T-helper 1 cell treated with Interleukin-12 subunit alpha and Interleukin-12 subunit beta and Interleukin-4 antibody, amounts not matched to agents 30 μg/mL and 1 μg/mL, for 36 hours (primary cell): ENCODE results near the gene LYST.
"Not testable (repeated sequence)": the region's sequence is repeated elsewhere in the genome, so short reads cannot be mapped to it uniquely, and the experiment has no call there.

ENCODE experiments used
- H3K27ac Mint-ChIP-seq: one replicate; pipeline ENCODE4 v1.8.0; 2021; ENCODE audit warnings: mild to moderate bottlenecking, mixed read lengths
- H3K27me3 Mint-ChIP-seq: one replicate; pipeline ENCODE4 v1.8.0; 2021; ENCODE audit warnings: low read depth, mixed read lengths
- H3K36me3 Mint-ChIP-seq: one replicate; pipeline ENCODE4 v1.8.0; 2021; ENCODE audit warnings: low read depth, mixed read lengths
- H3K4me1 Mint-ChIP-seq: one replicate; pipeline ENCODE4 v1.8.0; 2021; ENCODE audit warnings: low read depth, mixed read lengths
- H3K4me3 Mint-ChIP-seq: one replicate; pipeline ENCODE4 v1.8.0; 2021; ENCODE audit warnings: mild to moderate bottlenecking, moderate library complexity, mixed read lengths
- H3K9me3 Mint-ChIP-seq: one replicate; pipeline ENCODE4 v1.8.0; 2021; ENCODE audit warnings: mixed read lengths

Gene LYST

GRCh38 chr1:235754186-235754585, 112.5 kb downstream of the LYST start:
- H3K27me3 Mint-ChIP-seq, H3K4me3 Mint-ChIP-seq, H3K9me3 Mint-ChIP-seq, H3K27ac Mint-ChIP-seq, H3K4me1 Mint-ChIP-seq: not testable (repeated sequence)
- peaks cover 18% of the 10 kb centered on the region for H3K36me3 Mint-ChIP-seq

GRCh38 chr1:235749755-235750300, 116.9 kb downstream of the LYST start:
- no peak overlapping the region for H3K27ac Mint-ChIP-seq
- H3K36me3 Mint-ChIP-seq, result peaks cover 26% of the 10 kb centered on the region
- no peak overlapping the region for H3K4me3 Mint-ChIP-seq
- no peaks in the 10 kb centered on the region for H3K27me3 Mint-ChIP-seq
- no peaks in the 10 kb centered on the region for H3K9me3 Mint-ChIP-seq
- no peaks in the 10 kb centered on the region for H3K4me1 Mint-ChIP-seq

GRCh38 chr1:235748747-235749146, 118.0 kb downstream of the LYST start:
- peaks cover 26% of the 10 kb centered on the region for H3K36me3 Mint-ChIP-seq
- no peak overlapping the region for H3K27ac Mint-ChIP-seq
- no peaks in the 10 kb centered on the region for H3K27me3 Mint-ChIP-seq
- no peaks in the 10 kb centered on the region for H3K9me3 Mint-ChIP-seq
- H3K4me3 Mint-ChIP-seq, result no peak overlapping the region
- no peaks in the 10 kb centered on the region for H3K4me1 Mint-ChIP-seq

- Mint-ChIP-seq H3K4me3 (no peak overlapping the region), H3K27me3 (no peaks in the 10 kb centered on the region), H3K4me1 (no peaks in the 10 kb centered on the region), H3K27ac (no peak overlapping the region), H3K36me3 (peaks cover 38% of the 10 kb centered on the region), H3K9me3 (no peaks in the 10 kb centered on the region)
Observed at GRCh38 chr1:235746245-235746644, 120.5 kb downstream of the LYST start.

- Mint-ChIP-seq H3K27me3 (no peaks in the 10 kb centered on the region), H3K4me1 (no peaks in the 10 kb centered on the region), H3K9me3 (no peaks in the 10 kb centered on the region), H3K27ac (no peak overlapping the region), H3K36me3 (peaks cover 37% of the 10 kb centered on the region), H3K4me3 (no peak overlapping the region)
Observed at GRCh38 chr1:235745503-235746136, 121.1 kb downstream of the LYST start.

GRCh38 chr1:235742914-235743599, 123.6 kb downstream of the LYST start:
- H3K4me3 Mint-ChIP-seq, result no peak overlapping the region
- H3K27ac Mint-ChIP-seq, result no peak overlapping the region
- H3K36me3 Mint-ChIP-seq, result peaks cover 39% of the 10 kb centered on the region
- H3K9me3 Mint-ChIP-seq, result no peaks in the 10 kb centered on the region
- no peaks in the 10 kb centered on the region for H3K4me1 Mint-ChIP-seq
- H3K27me3 Mint-ChIP-seq, result no peaks in the 10 kb centered on the region

GRCh38 chr1:235741294-235741693, 125.4 kb downstream of the LYST start:
- Mint-ChIP-seq H3K27ac (no peak overlapping the region), H3K27me3 (no peaks in the 10 kb centered on the region), H3K9me3 (no peaks in the 10 kb centered on the region), H3K4me1 (peaks cover 3% of the 10 kb centered on the region), H3K36me3 (peaks cover 48% of the 10 kb centered on the region), H3K4me3 (no peak overlapping the region)

- peaks cover 41% of the 10 kb centered on the region for H3K36me3 Mint-ChIP-seq
Observed at GRCh38 chr1:235739631-235740030, 127.1 kb downstream of the LYST start.

GRCh38 chr1:235739124-235739523, 127.6 kb downstream of the LYST start:
- Mint-ChIP-seq H3K27ac (no peak overlapping the region), H3K9me3 (no peaks in the 10 kb centered on the region), H3K4me3 (no peak overlapping the region), H3K4me1 (peaks cover 5% of the 10 kb centered on the region), H3K36me3 (peaks cover 37% of the 10 kb centered on the region), H3K27me3 (no peaks in the 10 kb centered on the region)

More at GRCh38 chr1:235739631-235740030, 127.1 kb downstream of the LYST start:
- Mint-ChIP-seq H3K27me3 (no peaks in the 10 kb centered on the region), H3K4me1 (peaks cover 5% of the 10 kb centered on the region), H3K27ac (no peak overlapping the region), H3K4me3 (no peak overlapping the region), H3K9me3 (no peaks in the 10 kb centered on the region)

GRCh38 chr1:235737751-235738150, 129.0 kb downstream of the LYST start:
- peaks cover 33% of the 10 kb centered on the region for H3K36me3 Mint-ChIP-seq
- peaks cover 5% of the 10 kb centered on the region for H3K4me1 Mint-ChIP-seq
- H3K27ac Mint-ChIP-seq, result no peak overlapping the region
- no peaks in the 10 kb centered on the region for H3K27me3 Mint-ChIP-seq
- H3K9me3 Mint-ChIP-seq, result no peaks in the 10 kb centered on the region
- H3K4me3 Mint-ChIP-seq, result no peak overlapping the region

- Mint-ChIP-seq H3K9me3 (no peaks in the 10 kb centered on the region), H3K36me3 (peaks cover 25% of the 10 kb centered on the region), H3K4me1 (peaks cover 5% of the 10 kb centered on the region), H3K4me3 (no peak overlapping the region), H3K27me3 (no peaks in the 10 kb centered on the region), H3K27ac (no peak overlapping the region)
Observed at GRCh38 chr1:235736263-235736662, 130.4 kb downstream of the LYST start.

GRCh38 chr1:235735621-235736020, 131.1 kb downstream of the LYST start:
- H3K27ac Mint-ChIP-seq, result no peak overlapping the region
- no peaks in the 10 kb centered on the region for H3K27me3 Mint-ChIP-seq
- no peaks in the 10 kb centered on the region for H3K9me3 Mint-ChIP-seq
- peaks cover 24% of the 10 kb centered on the region for H3K36me3 Mint-ChIP-seq
- H3K4me1 Mint-ChIP-seq, result peaks cover 5% of the 10 kb centered on the region
- H3K4me3 Mint-ChIP-seq, result no peak overlapping the region

- Mint-ChIP-seq H3K9me3 (no peaks in the 10 kb centered on the region), H3K4me3 (no peak overlapping the region), H3K27ac (no peak overlapping the region), H3K36me3 (peaks cover 22% of the 10 kb centered on the region), H3K27me3 (no peaks in the 10 kb centered on the region), H3K4me1 (peaks cover 5% of the 10 kb centered on the region)
Observed at GRCh38 chr1:235734335-235734734, 132.4 kb downstream of the LYST start.

- no peaks in the 10 kb centered on the region for H3K9me3 Mint-ChIP-seq
- H3K4me3 Mint-ChIP-seq, result no peak overlapping the region
Observed at GRCh38 chr1:235730007-235730406, 136.7 kb downstream of the LYST start.

GRCh38 chr1:235726557-235726956, 140.1 kb downstream of the LYST start:
- H3K27me3 Mint-ChIP-seq, result no peaks in the 10 kb centered on the region
- H3K27ac Mint-ChIP-seq, result no peak overlapping the region
- no peaks in the 10 kb centered on the region for H3K4me1 Mint-ChIP-seq
- H3K36me3 Mint-ChIP-seq, result peaks cover 12% of the 10 kb centered on the region
- no peaks in the 10 kb centered on the region for H3K9me3 Mint-ChIP-seq
- H3K4me3 Mint-ChIP-seq, result no peak overlapping the region

More at GRCh38 chr1:235730007-235730406, 136.7 kb downstream of the LYST start:
- Mint-ChIP-seq H3K27ac (no peak overlapping the region), H3K36me3 (peaks cover 8% of the 10 kb centered on the region), H3K27me3 (no peaks in the 10 kb centered on the region), H3K4me1 (no peaks in the 10 kb centered on the region)
